Vagina (tissue), 2 donors: Measurements from ENCODE around the gene KDM4C. TPM values are rescaled to one million over a fixed set of nuclear protein-coding genes. Genes with fewer than 3 reads are reported as not detected.

Source experiments
- DNase-seq, 2 donors: peaks; one replicate each; pipeline ENCODE4 v3.0.0-alpha.2; 2017; ENCODE audit errors: extremely low spot score in 2 of 2
- H3K27ac ChIP-seq: fragments of 200-600 bp; sonication (generic); one replicate; pipeline ENCODE4 v1.5.1; 2019
- H3K27me3 ChIP-seq: fragments of 200-600 bp; sonication (generic); one replicate; pipeline ENCODE4 v1.5.1; 2019
- H3K36me3 ChIP-seq, 2 donors: fragments of 200-600 bp; sonication (generic); one replicate each; pipeline ENCODE4 v1.5.1; 2017 to 2019
- H3K4me1 ChIP-seq: fragments of 200-600 bp; sonication (generic); one replicate; pipeline ENCODE4 v1.5.1; 2019
- H3K4me3 ChIP-seq, 2 donors: fragments of 200-600 bp; sonication (generic); 1 replicate in 1 of 2; 2 replicates in 1 of 2; pipeline ENCODE4 v1.5.1; 2016 to 2019
- H3K9me3 ChIP-seq: fragments of 200-600 bp; sonication (generic); one replicate; pipeline ENCODE4 v1.5.1; 2019
- CTCF ChIP-seq, 3 experiments: fragments of 450-650 bp in 2 of 3; fragments of 200-600 bp in 1 of 3; sonication (generic) in 1 of 3; IDR thresholded peaks; one replicate each; pipeline ENCODE4 v1.5.1; 2017 to 2019; ENCODE audit warnings: antibody characterized with exemption in 3 of 3, mild to moderate bottlenecking in 2 of 3, moderate library complexity in 2 of 3
- POLR2A ChIP-seq, 2 donors: fragments of 450-650 bp; IDR thresholded peaks; one replicate each; pipeline ENCODE4 v1.6.1; 2017; ENCODE audit warnings: antibody characterized with exemption in 2 of 2, mild to moderate bottlenecking in 2 of 2, moderate library complexity in 2 of 2
- POLR2AphosphoS5 ChIP-seq, 2 donors: sonication (generic); formaldehyde crosslinking; IDR thresholded peaks; one replicate each; pipeline ENCODE4 v1.9.0; 2017; ENCODE audit warnings: antibody characterized with exemption in 2 of 2, mild to moderate bottlenecking in 2 of 2, low read depth in 1 of 2; ENCODE audit not compliant: insufficient read depth in 1 of 2
- intact Hi-C: fragments of 100-400 bp; cut with DNase I; formaldehyde crosslinking; loops from one replicate; pipeline ENCODE4 v1.15.1; 2023
- total RNA-seq: library from RNA; depleted of rRNA; stranded (reverse); fragments of >200 nt; gene quantifications from one replicate; pipeline ENCODE4 v1.2.3, GENCODE V29; 2016

The KDM4C gene
- total RNA-seq, 1 donor from 2014 or later = 35.6 TPM

DNA sequence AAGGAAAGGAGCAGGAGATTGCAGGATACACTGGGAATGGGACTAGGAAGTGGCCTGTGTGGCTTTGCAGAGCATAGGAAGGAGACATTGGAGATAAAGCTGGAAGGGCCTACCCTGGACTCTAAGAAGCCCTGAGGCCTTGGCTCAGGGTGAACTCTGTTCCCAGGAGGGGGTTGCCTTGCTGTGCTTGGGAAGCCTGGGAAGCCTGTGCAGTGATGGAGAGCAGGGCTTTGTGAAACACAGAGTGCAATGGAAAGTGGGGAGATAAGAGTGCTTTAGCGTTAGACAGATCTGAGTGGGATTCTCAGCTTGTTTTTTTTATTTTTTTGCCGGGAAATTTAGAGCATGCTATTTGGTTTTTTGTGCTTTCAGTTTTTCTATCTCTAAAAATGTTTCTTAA is 437.8 kb downstream of the KDM4C start:
- DNase-seq = no peak
- no peak overlapping the region for H3K27ac ChIP-seq
- intact Hi-C loops = no loop called here
- no peak for TF ChIP-seq POLR2AphosphoS5 (IDR thresholded peaks at IDR 0.05; ENCODE audit: insufficient read depth in 1 of 2, low read depth in 1 of 2)
- no peak for TF ChIP-seq POLR2A (IDR thresholded peaks at IDR 0.05)
- TF ChIP-seq CTCF (IDR thresholded peaks at IDR 0.05) = no peak
- H3K4me3 ChIP-seq = no peak overlapping the region
- no peaks in the 10 kb centered on the region for H3K27me3 ChIP-seq
- no peaks in the 10 kb centered on the region for H3K9me3 ChIP-seq
- H3K36me3 ChIP-seq = no peaks in the 10 kb centered on the region
- no peaks in the 10 kb centered on the region for H3K4me1 ChIP-seq

DNA sequence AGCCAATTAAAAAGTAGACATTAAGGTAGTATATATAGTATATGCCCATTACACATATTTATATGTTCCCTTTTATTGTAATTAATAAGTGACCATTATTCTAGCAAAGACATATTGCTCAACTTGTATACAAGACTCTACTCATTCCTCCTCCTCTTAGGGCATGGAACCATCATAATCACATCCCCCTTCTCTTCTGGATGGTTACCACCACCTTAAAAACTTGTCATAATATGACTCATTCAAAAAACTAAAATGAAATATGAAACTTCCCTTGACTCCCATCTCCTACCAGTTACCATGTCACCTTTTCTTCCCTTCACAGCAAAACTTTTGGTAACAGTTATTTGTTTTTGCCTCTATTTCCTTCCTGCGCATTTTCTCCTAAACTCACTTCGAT is 438.7 kb downstream of the KDM4C start:
- intact Hi-C loops = no loop called here
- TF ChIP-seq POLR2AphosphoS5 (IDR thresholded peaks at IDR 0.05; ENCODE audit: insufficient read depth in 1 of 2, low read depth in 1 of 2) = no peak
- Histone ChIP-seq H3K9me3 (no peaks in the 10 kb centered on the region), H3K36me3 (no peaks in the 10 kb centered on the region), H3K27me3 (no peaks in the 10 kb centered on the region), H3K4me3 (no peak overlapping the region), H3K27ac (no peak overlapping the region), H3K4me1 (no peaks in the 10 kb centered on the region)
- no peak for DNase-seq

- Histone ChIP-seq H3K4me3 (no peak overlapping the region), H3K4me1 (no peaks in the 10 kb centered on the region), H3K27ac (no peak overlapping the region), H3K36me3 (no peaks in the 10 kb centered on the region), H3K9me3 (no peaks in the 10 kb centered on the region), H3K27me3 (no peaks in the 10 kb centered on the region)
- DNase-seq = no peak
- TF ChIP-seq POLR2A (IDR thresholded peaks at IDR 0.05) (no peak), POLR2AphosphoS5 (IDR thresholded peaks at IDR 0.05; ENCODE audit: insufficient read depth in 1 of 2, low read depth in 1 of 2) (no peak), CTCF (IDR thresholded peaks at IDR 0.05) (no peak)
- intact Hi-C loops = no loop called here
Measured at GRCh38 chr9:7201196-7201595, 443.4 kb downstream of the KDM4C start.

DNA sequence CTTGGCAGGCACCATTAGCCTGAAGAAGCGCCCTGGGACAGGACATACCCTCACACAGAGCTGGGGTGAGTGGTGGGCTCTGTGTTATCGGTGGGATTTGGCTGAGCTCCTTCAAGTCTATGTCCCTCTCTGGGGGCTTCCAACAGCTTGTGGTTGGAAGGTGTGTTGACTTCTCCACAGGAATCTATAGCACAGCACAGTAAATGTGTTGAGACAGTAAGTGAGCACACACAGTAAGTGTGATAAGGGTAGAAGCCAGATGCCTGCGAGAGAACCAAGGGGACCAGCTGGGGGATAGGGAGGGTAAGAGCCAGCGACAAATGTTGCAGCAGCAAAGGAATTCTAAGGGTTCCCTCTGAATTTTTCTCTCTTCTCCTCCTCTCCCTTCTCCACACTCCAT is 448.0 kb downstream of the KDM4C start:
- no peaks in the 10 kb centered on the region for H3K36me3 ChIP-seq
- H3K27ac ChIP-seq = no peak overlapping the region
- H3K4me3 ChIP-seq = no peak overlapping the region
- TF ChIP-seq CTCF (IDR thresholded peaks at IDR 0.05) = no peak
- no peaks in the 10 kb centered on the region for H3K27me3 ChIP-seq
- intact Hi-C loops = no loop called here
- H3K9me3 ChIP-seq = no peaks in the 10 kb centered on the region
- no peaks in the 10 kb centered on the region for H3K4me1 ChIP-seq
- no peak for DNase-seq

- intact Hi-C loops = no loop called here
- no peak overlapping the region for H3K27ac ChIP-seq
- DNase-seq = no peak
- TF ChIP-seq POLR2AphosphoS5 (IDR thresholded peaks at IDR 0.05; ENCODE audit: insufficient read depth in 1 of 2, low read depth in 1 of 2) = no peak
- no peaks in the 10 kb centered on the region for H3K27me3 ChIP-seq
- no peaks in the 10 kb centered on the region for H3K9me3 ChIP-seq
- H3K4me1 ChIP-seq = no peaks in the 10 kb centered on the region
- H3K4me3 ChIP-seq = no peak overlapping the region
- H3K36me3 ChIP-seq = no peaks in the 10 kb centered on the region
Measured at GRCh38 chr9:7206221-7206758, 448.5 kb downstream of the KDM4C start.

- no peak overlapping the region for H3K4me3 ChIP-seq
- H3K36me3 ChIP-seq = no peaks in the 10 kb centered on the region
- H3K9me3 ChIP-seq = no peaks in the 10 kb centered on the region
- H3K27me3 ChIP-seq = no peaks in the 10 kb centered on the region
- no peak overlapping the region for H3K27ac ChIP-seq
- TF ChIP-seq CTCF (IDR thresholded peaks at IDR 0.05) (no peak), POLR2A (IDR thresholded peaks at IDR 0.05) (no peak), POLR2AphosphoS5 (IDR thresholded peaks at IDR 0.05; ENCODE audit: insufficient read depth in 1 of 2, low read depth in 1 of 2) (no peak)
- no peaks in the 10 kb centered on the region for H3K4me1 ChIP-seq
- intact Hi-C loops = no loop called here
- no peak for DNase-seq
Measured at GRCh38 chr9:7209016-7209715, 451.4 kb downstream of the KDM4C start.
